Measurements from ENCODE around the gene ST7. TPM values are rescaled to one million over a fixed set of nuclear protein-coding genes. Genes with fewer than 3 reads are reported as not detected.

The ST7 gene
- polyA plus RNA-seq, 1 donor from 2014 or later, result 76.8 TPM

Small RNA genes lying within 50 kb of the gene (small RNA-seq; reads per million reads assigned to genes)
- 0 reads per million in 3 experiments for gene AC002542.1
- 0 reads per million in 3 experiments for gene MTCYBP6
- gene RF00019, result 0 to 1.2 (median 0) reads per million in 3 experiments
- gene RF02179, result 0 reads per million in 3 experiments
- gene RF02180, result 0 reads per million in 3 experiments
- gene RF02181, result 0 reads per million in 3 experiments
- 0 reads per million in 3 experiments for gene RF02183
- 0 reads per million in 3 experiments for gene RF02184
- 0 reads per million in 3 experiments for gene RF02185
- gene RF02188, result 0 reads per million in 3 experiments
- 0 reads per million in 3 experiments for gene RNA5SP239

Other genes starting within 250 kb of the ST7 start
- 129 and 191 TPM in 2 replicates for gene CAPZA2, start 90.9 kb upstream of the ST7 start, polyA plus RNA-seq